ENCODE results near the gene GPR55.
"Not testable (repeated sequence)": the region's sequence is repeated elsewhere in the genome, so short reads cannot be mapped to it uniquely, and the experiment has no call there.

The GPR55 gene

DNA sequence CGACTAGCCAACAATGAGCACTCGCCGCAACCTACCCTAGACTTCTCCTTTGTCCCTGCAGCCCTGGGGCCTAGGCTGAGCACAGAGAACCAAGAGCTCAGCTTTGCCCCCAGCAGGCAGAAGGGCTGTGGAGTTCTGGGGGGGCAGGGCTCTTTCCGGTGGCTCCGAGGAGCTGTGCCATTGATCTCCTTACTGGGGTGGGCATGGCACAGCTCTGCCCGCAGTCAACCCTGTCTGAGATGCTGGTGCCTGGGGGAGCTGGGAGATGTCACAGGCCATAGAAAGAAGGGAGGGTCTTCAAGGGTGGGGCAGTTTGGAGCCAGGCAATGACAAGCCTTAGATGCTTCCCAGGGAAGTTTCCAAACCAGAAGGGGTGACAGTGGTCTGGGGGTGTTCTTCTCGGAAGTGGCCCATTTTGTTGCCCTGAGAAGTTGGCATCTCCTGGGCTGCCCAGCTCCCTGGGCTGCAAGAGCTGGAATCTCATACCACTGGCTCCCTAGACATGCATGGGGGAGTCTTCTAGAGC lies 14.1 kb upstream of the GPR55 start:
- no peak overlapping the region for H3K4me3 ChIP-seq (replicated peaks; ENCODE audit: low read depth, low read length)
- TF ChIP-seq, protein P1, sequence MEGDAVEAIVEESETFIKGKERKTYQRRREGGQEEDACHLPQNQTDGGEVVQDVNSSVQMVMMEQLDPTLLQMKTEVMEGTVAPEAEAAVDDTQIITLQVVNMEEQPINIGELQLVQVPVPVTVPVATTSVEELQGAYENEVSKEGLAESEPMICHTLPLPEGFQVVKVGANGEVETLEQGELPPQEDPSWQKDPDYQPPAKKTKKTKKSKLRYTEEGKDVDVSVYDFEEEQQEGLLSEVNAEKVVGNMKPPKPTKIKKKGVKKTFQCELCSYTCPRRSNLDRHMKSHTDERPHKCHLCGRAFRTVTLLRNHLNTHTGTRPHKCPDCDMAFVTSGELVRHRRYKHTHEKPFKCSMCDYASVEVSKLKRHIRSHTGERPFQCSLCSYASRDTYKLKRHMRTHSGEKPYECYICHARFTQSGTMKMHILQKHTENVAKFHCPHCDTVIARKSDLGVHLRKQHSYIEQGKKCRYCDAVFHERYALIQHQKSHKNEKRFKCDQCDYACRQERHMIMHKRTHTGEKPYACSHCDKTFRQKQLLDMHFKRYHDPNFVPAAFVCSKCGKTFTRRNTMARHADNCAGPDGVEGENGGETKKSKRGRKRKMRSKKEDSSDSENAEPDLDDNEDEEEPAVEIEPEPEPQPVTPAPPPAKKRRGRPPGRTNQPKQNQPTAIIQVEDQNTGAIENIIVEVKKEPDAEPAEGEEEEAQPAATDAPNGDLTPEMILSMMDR (IDR thresholded peaks at IDR 0.05; ENCODE audit: low read depth, low read length, missing control alignments) = no peak
- no peak for DNase-seq (ENCODE audit: extremely low read depth, low read depth)

DNA sequence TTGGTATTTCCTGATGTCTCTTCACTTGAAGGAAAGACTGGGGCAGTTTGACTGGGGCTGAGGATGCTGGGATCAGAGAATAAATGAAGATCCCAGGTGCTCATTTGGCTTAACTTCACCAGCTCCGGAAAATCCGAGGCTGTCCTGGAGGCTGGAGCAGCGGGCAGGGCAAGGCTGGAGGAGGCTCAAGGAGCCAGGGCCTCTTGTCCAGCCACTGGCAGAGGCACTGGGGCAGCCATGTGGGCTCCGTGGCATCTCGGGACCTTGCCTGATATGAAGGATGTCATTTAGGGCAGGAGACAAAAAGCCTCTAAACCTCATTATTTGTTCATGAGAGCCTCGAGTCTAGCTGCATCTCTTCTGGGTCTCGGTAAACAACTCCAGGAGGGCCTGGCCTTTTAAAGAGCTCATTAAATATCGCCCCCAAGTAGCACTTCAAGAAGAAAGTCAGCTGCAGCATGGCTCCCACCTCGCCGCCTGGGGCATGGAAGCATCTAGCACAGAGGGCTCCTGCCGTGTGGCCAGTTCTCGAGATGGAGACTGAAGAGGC lies 13.5 kb upstream of the GPR55 start:
- no peak overlapping the region for H3K4me3 ChIP-seq (replicated peaks; ENCODE audit: low read depth, low read length)
- no peak for DNase-seq (ENCODE audit: extremely low read depth, low read depth)
- TF ChIP-seq, protein P1 (IDR thresholded peaks at IDR 0.05; ENCODE audit: low read depth, low read length, missing control alignments) = no peak

DNA sequence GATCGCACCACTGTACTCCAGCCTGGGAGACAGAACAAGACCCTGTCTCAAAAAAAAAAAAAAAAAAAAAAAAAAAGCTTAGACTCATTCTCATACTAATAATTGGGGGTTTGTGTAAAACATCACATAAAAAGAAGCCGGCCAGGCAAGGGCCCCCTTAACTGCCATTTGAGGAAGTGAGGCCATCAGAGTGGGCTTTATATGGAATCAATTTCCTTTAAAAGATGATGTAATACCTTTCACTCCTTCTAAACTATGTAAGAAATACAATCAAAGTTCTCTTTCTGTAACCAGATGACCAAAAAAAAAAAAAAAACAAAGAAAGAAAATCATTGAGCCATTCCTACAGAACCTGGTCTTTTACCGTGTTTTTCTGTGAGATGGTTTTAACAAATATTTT lies 13.1 kb upstream of the GPR55 start:
- no peak overlapping the region for H3K4me3 ChIP-seq (replicated peaks; ENCODE audit: low read depth, low read length)
- no peak for DNase-seq (ENCODE audit: extremely low read depth, low read depth)
- TF ChIP-seq, protein P1 (IDR thresholded peaks at IDR 0.05; ENCODE audit: low read depth, low read length, missing control alignments) = no peak

DNA sequence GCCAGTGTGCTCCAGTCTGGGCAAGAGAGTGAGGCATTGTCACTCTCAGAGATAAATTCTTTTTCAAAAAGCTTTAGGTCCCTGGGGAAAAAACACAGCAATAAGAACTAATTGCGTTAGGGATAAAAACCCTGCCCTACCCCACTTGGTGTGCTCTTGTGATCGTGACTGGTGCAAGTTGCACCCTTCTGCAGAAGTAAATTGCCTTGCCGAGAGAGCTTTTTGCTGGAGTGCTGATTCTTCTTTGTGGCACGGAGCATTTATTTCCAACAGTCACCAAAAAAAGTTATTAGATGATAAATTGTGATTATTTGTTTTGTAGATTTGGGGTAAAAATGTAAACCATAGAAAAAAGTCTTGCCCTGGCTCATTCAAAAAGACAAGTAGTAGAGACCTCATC lies 12.3 kb upstream of the GPR55 start:
- TF ChIP-seq, protein P1 (IDR thresholded peaks at IDR 0.05; ENCODE audit: low read depth, low read length, missing control alignments) = no peak
- no peak for DNase-seq (ENCODE audit: extremely low read depth, low read depth)
- H3K4me3 ChIP-seq (replicated peaks; ENCODE audit: low read depth, low read length) = no peak overlapping the region

DNA sequence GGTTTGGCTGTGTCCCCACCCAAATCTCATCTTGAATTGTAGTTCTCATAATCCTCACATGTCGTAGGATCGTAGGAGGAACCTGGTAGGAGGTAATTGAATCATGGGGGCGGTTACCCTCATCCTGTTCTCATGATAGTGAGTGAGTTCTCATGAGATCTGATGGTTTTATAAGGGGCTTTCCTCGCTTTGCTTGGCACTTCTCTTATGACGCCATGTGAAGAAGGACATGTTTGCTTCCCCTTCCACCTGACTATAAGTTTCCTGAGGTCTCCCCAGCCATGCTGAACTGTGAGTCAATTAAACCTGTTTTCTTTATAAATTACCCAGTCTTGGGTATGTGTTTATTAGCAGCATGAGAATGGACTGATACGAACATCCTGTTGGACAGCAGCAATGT lies 11.2 kb upstream of the GPR55 start:
- H3K4me3 ChIP-seq (replicated peaks; ENCODE audit: low read depth, low read length); DNase-seq (ENCODE audit: extremely low read depth, low read depth): not testable (repeated sequence)

DNA sequence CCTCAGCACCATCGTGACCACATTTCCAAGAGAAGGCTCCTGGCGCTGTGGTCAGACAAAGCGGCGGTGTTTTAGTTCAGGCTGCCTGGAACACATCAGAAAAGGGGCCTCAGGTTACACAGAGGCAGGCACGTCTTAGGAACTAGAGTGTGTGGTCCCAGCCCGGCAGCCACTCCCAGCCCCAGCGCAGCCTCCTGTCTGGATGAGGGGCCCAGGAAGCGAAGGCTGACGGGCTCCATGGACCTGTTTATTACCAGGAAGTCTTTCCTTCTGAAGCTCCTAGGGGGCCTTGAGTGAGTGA lies 10.0 kb upstream of the GPR55 start:
- DNase-seq (ENCODE audit: extremely low read depth, low read depth) = no peak
- TF ChIP-seq, protein P1 (IDR thresholded peaks at IDR 0.05; ENCODE audit: low read depth, low read length, missing control alignments) = no peak
- H3K4me3 ChIP-seq (replicated peaks; ENCODE audit: low read depth, low read length) = no peak overlapping the region

DNA sequence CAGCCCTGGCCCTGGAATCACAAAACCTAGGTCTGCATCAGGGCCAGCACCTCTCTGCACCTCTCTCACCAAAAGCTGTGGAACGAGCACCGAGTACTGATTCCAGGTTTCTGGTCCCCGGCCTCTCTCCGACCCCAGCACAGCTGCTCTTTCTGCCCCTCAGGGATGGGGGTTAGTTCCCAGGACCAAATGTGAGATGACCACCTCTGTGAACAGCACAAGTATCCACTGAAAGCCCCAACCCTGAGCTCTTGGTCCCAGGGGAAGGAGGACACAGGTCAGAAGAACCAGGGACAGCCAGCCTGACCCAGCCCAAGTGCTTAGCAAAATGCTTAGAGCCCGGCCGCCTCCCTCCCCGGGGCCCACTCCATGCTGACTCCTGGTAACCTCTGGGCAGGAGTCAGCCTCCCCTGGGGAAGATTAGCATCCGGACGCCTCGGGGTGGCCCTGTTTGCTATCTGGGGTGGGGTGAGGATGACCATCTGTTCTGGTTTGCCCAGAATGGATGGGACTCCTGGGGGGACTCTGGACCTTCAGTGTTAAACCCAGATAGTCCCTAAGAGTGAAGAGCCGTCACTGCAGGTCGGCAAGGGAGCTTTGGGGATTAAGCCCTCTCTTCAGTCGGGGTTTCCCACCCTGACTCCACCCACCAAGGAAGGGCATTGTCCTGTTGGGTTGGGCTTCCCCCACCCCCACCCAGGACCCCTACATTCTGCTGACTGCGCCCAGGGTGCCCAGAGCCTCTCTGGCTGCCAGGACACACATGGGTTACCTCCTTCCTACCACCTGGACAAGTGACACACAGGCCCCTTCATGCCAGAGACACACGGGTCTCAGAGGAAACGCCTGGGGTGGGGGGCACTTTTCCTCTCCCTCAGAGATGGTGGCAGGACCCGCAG lies 9.4 kb upstream of the GPR55 start:
- H3K4me3 ChIP-seq (replicated peaks; ENCODE audit: low read depth, low read length) = no peak overlapping the region
- TF ChIP-seq, protein P1 (IDR thresholded peaks at IDR 0.05; ENCODE audit: low read depth, low read length, missing control alignments) = no peak
- DNase-seq (ENCODE audit: extremely low read depth, low read depth) = no peak

Data from HFF-Myc (cell line).